ENCODE data around the gene ACTN3.
A peak's percentile ranks its signal among the peaks of the same experiment; 100 is the strongest.

Gene ACTN3

DNA sequence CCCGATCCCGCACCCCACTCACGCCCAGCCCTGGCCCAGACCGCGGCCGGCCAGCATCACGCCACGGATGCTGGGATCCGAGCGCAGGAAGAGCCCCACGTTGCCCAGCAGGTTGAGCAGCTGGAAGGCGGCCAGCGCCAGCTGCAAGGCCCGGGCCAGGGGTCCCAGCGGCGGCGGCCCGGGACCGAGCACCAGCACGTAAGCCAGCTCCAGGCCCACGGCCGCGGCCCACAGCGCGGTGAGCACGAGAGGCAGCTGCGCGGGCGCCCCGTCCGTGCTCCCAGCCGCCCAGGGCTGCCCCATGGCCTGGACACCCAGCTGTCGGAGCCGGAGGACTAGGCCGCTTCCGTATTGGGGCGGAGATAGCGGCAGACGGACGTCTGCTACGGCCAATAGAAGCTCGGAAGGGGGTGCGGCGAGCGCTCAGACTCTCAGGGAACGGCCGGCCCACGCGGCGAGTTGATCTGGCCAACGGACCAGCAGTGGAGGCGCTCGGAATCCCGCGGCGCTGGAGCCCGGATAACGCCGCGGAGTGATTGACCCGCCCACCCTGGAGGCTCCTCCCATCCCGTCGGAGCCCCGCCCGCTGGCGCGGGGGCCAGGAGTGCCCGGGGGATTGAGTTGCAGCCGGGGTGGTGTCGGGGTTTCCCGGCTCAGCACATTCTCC lies 869 bp upstream of the ACTN3 start, which contains the start of gene ZDHHC24:
Gene ZDHHC24, minus strand, starts transcription at position 348 of the 667 bp plus-strand sequence. Its CDS starts 45 bp downstream, at position 303.
- DNase-seq, result peak; percentile 69

DNA sequence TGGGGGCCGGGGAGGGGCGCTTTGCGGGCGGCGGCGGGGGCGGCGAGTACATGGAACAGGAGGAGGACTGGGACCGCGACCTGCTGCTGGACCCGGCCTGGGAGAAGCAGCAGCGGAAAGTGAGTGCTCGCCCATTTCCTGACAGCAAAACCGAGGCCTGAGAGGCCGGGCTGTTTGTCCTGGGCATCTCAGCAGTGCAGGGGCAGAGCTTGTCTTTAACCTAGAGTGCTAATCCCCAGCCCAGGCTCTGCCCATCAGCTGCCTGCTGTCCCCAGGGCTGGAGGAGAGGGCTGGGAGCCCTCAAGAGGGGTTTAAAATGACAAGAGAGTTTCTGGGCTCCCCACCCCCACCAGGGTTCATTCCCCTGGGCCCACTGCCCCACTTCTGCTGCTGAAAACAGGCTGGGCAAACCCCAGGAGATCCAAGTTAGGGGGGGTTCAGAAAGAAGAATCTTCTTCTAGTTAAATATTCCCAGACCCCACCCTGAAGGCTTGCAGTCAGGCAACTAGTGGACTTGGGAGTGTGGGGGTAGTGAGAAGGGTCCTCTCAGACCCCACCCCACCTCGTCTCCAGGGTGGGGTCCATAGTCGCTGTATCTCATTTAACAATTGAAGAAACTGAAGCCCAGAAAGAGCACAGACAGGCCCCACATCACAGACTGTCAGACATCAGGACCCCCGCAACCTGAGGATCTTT lies 411 bp downstream of the ACTN3 start:
- no peak for DNase-seq

DNA sequence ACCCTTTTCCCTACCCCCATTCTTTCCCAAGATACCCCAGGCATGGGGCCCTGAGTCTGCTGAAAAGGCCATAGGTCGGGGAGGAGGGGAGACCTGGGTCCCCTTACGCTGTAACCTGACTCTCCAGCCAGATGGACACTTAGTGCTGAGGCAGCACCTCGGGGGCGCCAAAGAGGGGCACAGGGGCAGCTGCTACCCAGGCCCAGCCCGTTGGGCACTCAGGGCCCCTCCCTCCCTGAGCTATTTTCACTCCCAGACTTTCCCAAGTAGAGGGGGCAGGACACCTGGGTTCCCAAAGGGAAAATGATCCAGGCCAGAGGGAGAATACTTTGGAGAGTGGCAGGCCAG lies 933 bp downstream of the ACTN3 start:
- DNase-seq, result no peak

DNA sequence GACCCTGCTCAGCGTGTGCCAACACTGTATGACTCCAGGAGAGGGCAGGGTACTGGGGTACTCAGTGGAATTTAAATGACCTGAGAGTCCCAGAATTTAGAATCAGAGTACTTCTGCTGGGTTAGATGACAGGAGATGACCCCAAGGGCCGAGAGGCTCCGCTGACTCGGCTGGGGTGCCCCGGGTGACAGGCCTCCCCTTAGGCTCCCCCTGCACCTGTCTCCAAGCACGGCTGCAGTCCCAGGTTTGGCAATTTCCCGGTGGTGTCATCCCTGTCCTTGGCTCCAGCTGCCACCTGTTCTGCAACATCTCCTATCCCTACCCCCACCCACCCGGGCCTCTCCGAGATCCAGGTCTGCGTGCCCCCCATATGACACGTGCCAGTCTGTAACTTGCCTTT lies 1.3 kb downstream of the ACTN3 start:
- DNase-seq, result no peak

DNA sequence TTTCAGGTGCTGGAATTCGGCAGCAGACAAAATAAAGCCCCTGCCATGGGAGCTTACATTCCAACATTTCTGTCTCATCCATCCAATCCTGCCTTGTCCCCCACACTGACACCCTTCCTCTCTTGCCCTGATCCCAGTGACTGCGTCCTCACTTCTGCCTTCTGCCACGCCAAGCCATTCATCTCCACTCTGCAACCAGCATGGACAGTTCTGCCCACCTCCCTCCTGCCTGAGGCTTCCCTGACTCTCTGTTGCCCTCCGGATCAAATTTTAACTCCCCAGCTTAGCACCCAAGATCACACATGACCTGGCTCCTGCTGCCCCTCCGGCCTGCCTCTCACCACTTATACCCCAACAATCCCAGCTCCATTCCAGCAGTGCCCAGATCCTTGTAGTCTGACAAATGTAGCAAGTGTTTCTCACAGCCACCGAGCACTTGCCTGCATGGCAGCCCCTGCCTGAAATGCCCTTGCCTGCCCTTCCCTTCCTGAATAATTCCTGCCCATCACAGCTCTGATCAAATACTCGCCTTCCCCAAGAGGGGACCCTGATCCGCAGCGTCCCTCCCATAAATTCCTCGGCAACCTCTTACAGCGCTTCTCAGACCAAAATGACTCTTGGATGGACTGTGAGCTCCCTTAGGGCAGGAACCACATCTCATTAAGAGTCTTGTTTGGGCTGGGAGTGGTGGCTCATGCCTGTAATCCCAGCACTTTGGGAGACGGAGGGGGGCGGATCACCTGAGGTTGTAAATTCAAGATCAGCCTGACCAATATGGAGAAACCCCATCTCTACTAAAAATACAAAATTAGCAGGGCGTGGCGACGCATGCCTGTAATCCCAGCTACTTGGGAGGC lies 2.3 kb downstream of the ACTN3 start:
- no peak for DNase-seq

DNA sequence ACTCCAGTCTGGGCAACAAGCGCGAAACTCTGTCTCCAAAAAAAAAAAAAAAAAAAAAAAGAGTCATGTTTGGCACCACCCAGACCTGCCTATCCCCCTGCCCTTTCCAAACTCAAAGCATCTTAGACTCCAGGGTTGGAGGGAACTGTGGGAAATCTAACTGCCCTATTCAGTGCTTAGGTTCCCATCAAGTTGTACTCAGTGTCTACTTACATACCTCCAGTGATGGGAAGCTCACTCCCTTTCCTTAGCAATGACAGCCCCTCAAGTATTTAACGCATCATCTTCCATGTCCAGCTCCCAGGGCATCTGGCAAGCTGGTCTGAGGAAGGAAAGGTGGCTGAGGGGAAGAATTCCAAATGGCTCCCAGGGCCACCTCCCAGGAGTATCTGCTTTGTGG lies 3.0 kb downstream of the ACTN3 start:
- DNase-seq, result no peak

DNA sequence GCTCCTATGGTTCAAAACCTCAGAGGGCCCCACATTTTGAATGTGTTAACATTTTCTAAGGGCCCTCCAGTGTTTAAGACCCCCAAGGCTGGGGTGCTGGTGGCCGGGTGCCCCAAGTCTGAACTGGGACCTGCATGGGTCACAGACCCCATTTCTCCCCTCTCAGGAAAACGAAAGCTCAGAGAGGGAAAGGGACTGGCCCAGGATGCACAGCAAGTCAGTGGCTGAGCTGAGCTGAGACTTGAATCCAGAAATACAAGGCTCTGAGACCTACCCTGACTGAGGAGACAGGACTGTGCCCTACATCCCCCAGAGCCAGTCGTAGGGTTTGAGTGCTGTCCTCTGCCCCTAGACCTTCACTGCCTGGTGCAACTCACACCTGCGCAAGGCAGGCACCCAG lies 4.2 kb downstream of the ACTN3 start:
- no peak for DNase-seq

DNA sequence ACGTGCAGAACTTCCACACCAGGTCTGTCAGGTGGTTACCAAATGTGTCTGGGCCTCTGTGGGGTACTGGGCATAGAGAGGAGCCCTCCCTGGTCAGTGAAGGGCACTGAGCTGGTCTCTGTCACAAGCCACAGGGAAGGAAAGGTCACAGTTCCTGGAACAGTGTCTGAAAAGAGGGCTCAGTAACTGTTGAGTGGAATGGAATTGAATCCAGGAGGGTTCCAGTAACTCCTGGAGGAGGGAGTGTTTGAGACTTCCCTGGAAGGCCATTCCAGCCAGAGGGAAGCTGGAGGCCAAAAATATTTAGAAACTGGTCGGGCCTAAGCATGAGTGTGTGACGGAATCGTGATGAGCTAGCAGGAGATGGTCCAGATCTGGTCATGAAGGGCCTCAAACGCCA lies 7.9 kb downstream of the ACTN3 start:
- no peak for DNase-seq

DNA sequence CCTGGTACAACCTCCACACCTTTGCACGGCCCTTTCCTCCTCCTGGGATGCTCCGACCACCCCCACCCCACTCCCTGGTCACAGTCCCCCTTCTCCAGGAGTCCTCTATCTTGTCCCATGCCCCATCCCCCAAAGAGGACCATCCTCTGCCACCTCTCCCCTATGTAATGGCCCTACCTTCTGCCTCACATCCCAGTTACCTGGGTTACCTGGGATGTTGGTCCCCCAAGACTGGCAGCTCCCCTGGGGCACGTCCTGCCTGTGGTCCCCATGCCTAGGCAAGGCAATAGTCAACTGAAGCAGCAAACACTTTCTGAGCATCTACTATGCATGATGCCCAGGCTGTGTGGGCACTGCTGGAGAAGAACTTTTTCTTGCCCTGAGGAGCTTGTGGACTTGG lies 8.7 kb downstream of the ACTN3 start:
- DNase-seq, result no peak

DNA sequence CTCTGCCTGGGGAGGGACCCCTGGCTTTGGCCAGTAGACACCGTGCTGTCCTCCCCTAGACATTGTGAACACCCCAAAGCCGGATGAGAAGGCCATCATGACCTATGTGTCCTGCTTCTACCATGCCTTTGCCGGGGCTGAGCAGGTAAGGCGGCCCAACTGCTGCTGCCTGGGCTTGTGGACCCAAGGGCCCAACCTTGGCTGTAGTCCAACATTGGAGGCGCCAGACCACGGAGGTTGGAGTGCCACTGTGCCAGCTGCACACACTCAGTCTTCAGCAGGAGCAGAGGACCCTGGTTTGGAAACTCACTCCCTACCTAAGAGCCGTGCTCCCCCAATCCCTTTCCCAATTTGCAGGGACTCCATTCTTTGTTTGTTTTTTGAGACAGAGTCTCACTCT lies 9.4 kb downstream of the ACTN3 start:
- DNase-seq, result no peak

DNA sequence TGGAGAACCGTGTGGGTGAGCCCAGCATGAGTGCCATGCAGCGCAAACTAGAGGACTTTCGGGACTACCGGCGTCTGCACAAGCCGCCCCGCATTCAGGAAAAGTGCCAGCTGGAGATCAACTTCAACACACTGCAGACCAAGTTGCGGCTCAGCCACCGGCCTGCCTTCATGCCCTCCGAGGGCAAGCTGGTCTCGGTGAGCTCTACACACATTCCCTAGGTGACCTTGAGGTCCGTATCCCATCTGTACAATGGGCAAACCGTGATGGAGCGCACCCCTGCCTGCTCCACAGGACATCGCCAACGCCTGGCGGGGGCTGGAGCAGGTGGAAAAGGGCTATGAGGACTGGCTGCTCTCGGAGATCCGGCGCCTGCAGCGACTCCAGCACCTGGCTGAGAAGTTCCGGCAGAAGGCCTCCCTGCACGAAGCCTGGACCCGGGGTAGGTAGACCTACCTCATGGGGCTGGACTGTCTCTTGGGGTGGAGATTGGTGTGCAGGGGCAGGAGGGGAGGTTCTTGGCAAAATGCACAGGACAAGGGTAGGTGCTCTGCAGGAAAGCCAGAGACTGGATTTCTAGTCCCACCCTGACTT lies 11.1 kb downstream of the ACTN3 start:
- DNase-seq, result no peak

DNA sequence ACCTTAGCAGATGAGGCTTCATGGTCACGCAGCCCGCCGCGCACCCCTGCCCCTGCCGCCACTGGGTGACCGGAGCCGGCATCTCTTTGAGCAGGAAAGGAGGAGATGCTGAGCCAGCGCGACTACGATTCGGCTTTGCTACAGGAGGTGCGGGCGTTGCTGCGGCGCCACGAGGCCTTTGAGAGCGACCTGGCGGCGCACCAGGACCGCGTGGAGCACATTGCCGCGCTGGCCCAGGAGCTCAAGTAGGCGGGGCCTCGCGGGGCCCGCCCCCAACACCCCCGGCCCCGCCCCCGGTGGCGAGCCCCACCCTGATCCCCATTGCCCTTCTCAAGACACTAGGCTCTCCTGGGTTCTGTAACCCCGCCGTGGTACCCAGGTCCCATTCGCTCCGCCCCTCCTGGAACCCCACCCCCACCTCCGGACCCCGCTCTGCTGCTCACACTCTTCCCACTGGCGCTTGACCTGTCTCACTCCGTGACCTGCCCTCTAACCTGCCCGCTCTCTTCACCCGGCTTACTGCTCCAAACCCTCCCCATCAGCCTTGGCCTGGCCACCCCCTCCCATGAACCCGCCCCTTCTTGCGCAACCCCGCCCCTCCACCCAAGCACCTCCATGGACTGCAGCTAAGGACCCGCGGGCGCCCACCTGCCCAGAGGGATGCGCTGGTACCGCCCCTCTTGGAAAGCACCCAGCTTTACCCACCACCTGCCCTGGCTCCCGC lies 12.6 kb downstream of the ACTN3 start:
- no peak for DNase-seq

DNA sequence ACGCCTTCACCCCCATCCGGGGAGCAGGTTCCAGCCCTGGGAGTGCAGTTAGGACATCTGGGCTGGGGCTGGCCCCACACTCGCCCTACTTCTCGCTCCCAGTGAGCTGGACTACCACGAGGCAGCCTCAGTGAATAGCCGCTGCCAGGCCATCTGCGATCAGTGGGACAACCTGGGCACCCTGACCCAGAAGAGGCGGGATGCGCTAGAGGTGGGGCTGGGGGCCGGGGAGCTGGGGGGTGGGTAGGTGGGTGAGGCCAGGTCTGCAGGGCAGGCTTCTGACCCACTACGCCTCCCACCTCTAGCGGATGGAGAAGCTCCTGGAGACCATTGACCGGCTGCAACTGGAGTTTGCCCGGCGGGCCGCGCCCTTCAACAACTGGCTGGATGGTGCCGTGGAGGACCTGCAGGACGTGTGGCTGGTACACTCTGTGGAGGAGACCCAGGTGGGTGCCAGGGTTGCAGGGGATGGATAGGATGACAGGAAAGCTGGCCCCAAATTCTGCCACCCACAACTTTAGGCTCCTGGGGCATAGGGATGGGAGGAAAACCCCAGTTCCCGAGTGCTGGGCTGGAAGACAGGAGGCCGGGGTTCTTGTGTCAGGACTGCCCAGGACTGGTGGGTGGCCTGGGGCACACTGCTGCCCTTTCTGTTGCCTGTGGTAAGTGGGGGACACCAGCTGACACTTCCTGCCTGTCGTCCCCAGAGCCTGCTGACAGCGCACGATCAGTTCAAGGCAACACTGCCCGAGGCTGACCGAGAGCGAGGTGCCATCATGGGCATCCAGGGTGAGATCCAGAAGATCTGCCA lies 13.4 kb downstream of the ACTN3 start:
- no peak for DNase-seq

DNA sequence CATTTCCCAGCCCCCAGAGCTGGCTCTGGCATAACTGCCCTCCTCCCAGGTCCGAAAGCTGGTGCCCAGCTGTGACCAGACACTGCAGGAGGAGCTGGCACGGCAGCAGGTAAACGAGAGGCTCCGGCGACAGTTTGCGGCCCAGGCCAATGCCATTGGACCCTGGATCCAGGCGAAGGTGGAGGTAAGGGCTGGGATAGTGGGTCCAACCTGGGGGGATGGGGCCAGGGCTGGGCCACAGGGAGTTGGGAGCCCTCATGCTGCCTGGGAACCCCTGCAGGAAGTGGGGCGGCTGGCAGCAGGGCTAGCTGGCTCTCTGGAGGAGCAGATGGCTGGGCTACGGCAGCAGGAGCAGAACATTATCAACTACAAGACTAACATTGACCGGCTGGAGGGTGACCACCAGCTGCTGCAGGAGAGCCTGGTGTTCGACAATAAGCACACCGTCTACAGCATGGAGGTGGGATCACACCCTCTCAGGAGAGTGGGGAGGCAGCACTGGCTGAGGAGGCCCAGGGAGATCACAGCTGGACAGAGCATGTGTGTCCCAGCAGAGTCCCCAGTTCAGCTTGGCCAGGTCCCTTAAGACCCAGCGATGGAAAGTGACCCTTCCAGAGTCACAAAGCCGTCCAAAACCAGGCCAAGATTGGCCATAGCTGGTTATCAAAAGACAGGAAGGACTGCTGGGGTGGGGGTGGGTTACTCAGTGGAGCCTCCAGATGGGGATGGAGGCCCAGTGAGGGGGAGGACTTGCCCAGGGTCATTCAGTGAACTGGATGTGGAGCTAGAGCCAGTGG lies 14.7 kb downstream of the ACTN3 start:
- DNase-seq, result no peak

DNA sequence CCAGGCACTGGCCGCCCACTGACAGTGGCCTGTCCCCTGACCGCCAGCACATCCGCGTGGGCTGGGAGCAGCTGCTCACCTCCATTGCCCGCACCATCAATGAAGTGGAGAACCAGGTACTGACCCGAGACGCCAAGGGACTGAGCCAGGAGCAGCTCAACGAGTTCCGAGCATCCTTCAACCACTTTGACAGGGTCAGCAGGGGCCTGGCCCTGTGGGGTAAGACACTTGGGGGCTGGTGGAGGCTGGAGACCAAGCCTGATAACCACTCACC lies 15.2 kb downstream of the ACTN3 start:
- DNase-seq, result no peak

DNA sequence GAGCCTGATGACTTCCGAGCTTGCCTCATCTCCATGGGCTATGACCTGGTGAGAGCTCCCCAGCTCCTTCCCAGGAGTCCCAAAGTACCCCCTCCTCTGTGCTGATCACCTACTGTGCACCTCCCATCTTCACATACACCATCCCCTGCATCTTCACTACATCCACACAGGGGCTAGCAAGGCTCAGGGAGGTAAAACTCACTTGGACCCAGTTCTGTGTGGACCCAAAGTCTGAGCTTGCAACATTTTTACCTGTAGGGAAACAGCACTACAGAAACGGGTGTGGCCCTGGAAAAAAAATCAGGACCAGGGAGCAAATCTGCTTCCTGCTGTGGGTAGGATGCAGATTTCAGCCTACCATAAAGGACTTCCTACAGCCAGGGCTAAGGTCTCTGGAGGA lies 15.6 kb downstream of the ACTN3 start:
- DNase-seq, result no peak

DNA sequence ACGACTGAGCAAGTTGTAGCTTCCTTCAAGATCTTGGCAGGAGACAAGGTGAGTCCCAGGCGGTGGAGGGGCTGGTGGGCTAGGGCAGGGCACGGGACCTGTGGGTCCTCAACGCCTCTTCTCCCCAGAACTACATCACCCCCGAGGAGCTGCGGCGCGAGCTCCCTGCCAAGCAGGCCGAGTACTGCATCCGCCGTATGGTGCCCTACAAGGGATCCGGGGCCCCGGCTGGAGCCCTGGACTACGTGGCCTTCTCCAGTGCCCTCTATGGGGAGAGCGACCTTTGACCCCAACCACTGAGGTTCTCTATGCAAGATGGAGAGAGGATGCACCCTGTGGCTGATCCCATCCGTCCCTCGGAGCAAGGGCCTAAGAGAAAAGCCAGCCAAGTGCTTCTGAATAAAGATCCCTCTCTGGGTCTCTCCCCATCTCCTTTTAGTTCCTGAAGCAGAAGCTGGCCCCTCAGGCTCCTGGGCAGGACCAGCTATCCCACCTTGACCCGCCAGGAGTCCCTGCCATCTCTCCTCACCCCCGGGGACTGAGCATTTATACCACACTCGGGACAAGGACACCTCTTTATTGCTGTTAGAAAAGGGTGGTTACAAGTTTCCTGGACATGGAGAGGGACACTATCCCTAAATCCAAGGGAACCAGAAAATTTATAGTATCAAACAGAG lies 16.3 kb downstream of the ACTN3 start:
- no peak for DNase-seq

DNA sequence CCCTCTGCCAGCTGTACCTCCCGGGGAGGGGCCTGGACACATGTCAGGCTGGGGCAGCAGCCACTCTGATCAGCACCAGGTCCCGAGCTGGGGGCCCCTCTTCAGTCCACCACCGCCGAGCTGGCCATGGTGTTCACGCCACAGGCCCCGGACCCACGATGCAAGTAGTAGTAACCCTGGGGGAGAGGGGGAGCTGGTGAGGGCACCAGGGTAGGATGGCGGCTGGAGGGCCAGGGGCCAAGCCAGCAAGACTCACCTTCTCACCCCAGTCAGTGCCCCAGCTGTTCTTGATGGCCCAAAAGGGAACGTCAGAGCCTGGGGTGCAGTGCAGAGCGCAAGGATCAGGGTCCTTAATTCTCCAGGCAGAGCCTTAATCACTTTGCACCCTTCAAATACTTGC lies 17.1 kb downstream of the ACTN3 start:
- DNase-seq, result no peak

DNA sequence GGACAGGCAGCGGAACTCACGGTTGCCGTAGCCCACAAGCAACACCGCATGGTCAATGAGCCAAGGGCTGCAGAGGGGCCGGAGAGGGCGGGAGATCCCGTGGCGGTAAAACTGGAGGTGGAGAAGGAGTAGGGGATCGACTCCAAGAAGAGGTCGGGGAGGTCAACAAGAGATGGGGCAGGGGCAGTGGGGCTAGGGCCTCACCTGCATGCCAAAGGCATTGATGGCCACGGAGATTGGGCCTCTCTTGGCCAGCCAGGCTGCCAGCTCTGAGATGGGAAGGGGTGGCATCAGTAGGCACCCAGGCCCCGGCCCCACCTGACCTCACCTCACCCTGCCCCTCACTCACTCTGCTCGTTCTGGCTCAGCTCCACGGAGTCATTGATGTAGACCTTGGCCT lies 17.8 kb downstream of the ACTN3 start:
- DNase-seq, result no peak

DNA sequence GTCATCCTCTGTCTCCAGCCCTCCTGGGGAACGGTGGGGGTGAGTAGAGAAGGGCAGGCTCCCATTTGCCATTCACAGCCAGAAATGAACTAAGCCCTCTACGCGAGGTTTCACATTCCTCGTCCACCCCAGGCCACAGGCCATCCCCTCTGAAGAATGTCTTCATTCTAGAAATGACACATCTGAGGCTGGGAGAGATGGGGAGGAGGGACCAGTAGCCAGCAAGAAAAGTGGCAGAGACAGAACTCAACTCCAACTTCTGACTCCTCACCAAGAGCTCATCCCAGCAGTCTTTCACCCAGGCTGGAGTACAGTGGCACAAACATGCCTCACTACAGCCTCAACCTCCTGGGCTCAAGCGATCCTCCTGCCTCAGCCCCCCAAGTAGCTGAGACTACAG lies 18.3 kb downstream of the ACTN3 start:
- DNase-seq, result no peak

DNA sequence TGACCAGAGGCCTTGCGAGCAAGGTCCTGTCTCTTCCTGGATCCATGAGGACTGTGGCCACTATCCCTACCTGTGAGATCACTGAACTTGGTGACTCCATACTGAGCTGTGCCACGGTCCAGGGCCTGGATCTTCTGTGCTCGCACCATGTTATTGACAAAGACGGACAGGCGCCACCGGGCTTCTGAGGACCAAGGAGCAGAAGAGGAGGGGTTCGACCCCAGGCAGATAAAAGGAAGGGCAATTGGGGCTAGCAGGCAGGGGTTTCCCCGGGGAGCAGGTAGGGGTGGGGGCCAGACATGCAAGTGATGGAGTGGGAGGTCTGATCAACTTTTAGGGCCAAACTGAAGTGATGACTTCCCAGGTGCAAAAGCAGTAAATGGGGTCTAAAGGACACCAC lies 19.5 kb downstream of the ACTN3 start:
- DNase-seq, result no peak
